Measurements from ENCODE around the gene ROR2.

The ROR2 gene

GRCh38 chr9:91948597-91949391 lies 1.2 kb downstream of the ROR2 start:
- DNase-seq, result peak; percentile 57

DNA sequence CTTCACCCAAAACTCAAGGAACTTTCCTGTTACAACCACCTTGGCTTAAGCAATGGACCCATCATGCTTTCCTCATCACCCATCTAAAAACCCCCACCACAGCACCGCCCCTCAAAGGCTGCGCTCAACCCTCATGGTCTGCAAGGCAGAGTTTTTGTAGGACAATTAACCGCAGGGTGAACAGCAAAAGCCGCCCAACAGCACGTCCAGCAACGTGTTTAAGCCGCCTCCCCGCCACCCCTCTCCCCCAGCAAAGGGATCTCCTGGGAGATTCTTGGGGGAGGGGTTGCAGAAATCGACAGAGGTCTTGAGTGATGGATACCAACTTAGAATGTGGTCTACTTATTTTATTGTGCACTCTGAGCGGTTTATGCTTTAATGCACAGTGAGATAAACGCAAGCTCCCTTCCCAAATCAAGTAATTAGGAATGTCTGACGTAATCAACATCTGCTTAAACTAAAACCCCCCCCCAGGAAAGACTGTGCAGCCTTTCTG lies 1.9 kb downstream of the ROR2 start:
- no peak for DNase-seq

- no peak for DNase-seq
Observed at GRCh38 chr9:91946653-91947488, 3.2 kb downstream of the ROR2 start.

DNA sequence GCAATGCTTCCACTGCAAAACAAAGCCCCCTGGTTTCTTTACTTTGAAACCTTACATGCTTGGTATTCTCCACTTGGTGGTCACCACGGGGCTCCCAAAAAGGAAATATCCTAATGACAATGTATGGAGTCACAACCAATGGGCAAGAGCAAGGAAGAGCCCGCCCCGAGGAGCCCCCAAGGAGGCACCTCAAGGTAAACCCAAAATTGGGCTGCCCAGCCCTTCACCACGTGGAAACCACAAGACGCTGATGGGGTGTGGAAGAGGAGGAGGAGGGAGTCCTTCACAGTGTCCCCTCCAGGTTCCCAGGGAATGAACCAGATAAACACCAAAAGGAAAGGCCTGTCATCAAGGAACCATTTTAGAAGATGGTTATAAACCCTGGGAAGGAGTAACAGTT lies 3.8 kb downstream of the ROR2 start:
- no peak for DNase-seq

DNA sequence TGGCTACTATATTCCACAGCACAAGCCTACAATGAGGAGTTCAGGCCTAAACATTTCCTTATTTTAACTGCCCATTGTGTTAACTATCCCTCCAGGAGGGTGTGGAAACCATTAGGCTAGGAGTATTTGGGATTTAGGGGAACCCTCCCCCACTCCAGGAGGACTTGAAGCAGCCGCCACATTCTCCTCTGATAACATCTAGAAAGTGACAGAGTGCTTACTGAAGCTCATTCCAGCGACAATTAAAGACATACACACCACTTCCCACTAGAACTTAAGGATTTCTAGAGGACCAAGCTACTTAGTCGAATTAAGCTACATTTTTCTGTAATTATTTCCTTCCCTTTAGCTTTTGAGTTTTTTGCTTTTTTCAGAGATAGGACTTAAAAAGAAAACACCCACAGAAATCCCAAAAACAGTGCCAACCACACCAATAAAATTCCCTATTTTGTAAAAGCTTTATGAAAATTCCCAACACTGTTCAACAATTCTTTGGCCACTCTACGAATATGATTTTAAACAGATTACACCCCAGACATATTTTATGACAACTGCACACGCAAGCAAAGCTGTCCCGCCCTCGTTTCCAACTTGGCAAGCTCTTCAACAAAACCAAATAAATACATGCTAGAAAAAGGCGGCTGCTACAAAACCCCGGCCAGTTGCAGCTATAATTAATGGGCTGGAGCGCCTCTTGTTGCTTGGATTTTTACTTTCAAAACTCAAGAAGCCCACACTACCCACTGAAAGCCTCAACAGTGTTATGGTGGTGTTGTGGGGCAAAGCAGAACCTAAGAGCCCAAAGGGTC lies 4.5 kb downstream of the ROR2 start:
- DNase-seq, result no peak

- no peak for DNase-seq
Observed at GRCh38 chr9:91944711-91945110, 5.3 kb downstream of the ROR2 start.

DNA sequence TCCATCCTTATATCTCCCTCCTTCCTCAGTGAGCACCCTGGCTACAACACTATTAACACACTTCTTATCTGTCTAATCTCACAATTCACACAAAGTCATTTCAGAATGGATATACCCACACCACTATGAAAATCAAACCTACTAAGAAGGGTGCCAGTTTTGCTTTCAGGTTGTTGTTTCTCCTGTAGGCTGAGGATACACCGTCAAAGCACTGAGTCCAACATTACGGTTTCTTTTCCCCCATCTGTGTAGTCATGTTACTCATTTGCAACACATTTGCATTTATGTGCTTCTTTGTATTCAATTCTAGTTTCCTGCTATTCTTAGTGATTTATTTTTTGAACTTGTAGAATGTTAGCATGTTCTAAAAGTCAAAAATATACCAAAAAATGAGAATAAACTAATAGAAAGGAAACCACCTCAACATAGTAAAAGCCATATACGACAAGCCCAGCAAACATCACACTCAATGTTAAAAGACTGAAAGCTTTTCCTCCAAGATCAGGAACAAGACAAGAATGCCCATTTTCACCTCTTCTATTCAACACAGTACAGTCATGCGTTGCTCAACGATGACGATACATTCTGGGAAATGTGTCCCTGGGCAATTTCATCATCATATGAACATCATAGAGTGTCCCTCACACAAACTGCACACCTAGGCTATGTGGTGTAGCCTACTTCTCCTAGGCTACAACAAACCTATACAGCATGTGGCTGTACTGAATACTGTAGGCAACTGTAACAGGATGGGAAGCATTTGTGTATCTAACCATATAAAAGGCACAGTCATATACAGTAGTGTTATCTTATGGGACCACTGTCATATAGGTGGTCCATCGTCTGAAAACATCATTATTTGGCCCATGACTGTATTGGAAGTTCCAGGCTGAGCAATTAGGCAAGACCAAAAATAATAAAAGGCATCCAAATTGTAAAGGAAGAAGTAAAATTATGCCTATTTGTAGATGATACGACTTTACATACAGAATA lies 6.3 kb downstream of the ROR2 start:
- peak; percentile 31 for DNase-seq

DNA sequence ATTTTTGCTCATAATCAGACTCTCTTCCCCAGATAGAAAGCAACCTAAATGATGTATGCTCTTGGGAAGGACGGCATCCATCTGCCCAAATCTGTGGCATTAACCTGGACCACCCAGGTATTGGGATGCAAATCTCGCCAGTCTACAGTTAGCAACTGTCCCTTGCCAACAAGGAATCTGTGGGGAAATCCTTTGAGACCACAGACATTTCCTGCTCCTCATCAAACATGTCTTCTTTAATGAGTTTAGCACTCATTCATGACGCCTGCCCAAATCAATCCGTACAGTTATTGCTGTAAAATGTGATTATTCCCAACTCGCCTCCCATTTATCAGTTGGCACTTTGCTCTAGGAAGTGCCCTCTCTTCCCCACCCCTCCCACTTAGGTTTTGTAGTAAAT lies 7.8 kb downstream of the ROR2 start:
- no peak for DNase-seq

- no peak for DNase-seq
Observed at GRCh38 chr9:91939978-91940377, 10.1 kb downstream of the ROR2 start.

GRCh38 chr9:91937727-91938126 lies 12.3 kb downstream of the ROR2 start:
- no peak for DNase-seq

- no peak for DNase-seq
Observed at GRCh38 chr9:91937056-91937455, 13.0 kb downstream of the ROR2 start.

DNA sequence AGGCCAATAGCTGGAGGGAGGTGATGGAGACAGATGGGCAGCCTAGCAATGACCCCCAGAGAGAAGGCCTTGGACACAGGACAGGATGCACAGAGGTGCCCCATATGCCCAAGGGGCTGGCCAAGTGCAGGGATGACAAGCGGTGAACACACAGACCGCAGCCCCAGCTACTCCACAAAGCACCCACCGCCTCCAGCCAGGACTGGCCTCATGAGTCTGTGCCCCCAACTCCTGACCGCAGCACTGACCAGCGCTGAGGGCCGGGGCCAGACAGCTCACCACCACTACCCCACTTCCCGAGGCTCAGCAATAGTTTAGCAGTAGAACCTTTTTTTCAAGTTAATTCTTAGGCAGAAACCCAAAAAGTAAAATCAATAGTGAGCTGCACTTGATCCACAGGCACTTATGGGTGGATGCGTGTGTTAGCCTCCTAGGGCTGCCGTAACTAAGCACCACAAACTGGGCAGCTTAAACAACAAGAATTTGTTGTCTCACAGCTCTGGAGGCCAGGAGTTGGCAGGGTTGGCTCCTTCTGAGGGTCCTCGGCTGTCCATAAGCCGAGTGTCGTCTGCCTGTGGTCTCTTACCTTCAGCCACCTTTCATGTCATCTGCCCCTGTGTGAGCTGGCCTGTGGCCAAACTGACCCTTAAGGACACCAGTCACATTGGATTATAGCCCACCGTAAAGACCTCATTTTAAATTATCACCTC lies 14.1 kb downstream of the ROR2 start:
- no peak for DNase-seq

- no peak for DNase-seq
Observed at GRCh38 chr9:91935066-91935749, 14.8 kb downstream of the ROR2 start.

- DNase-seq, result no peak
Observed at GRCh38 chr9:91934654-91935053, 15.4 kb downstream of the ROR2 start.

DNA sequence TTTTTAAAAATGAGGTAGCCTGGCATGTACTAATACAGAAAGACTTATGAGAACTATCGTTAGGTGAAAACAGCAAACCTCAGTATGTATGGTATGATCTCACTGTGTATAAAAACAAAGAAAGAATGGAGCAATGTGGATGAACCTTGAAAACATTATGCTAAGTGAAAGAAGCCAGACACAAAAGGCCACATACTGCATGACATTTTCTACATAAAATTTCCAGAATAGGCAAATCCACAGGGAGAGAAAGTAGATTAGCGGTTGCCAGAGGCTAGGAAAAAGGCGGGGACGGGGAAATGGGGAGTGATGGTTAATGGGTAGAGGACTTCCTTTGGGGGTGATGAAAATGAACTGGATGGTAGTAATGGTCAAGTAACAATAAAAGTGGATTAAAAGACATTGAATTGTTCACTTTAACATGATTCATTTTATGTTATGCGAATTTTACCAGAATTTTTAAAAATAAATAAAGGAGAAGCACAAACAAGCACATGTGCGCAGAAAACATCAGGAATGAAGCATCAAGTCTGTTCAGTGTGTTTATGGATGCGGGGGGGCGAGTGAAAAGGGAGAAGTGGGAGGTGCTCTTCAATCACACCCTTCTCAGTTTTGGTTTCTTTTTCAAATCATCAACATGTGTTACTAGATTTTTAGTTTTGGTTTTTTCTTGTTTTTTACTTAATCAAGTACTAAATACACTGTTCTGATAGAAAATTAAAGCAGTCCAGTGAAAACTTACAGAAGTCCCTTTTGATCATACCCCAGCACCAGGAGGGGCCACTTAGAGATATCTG lies 16.3 kb downstream of the ROR2 start:
- no peak for DNase-seq

- DNase-seq, result no peak
Observed at GRCh38 chr9:91930475-91930874, 19.6 kb downstream of the ROR2 start.

GRCh38 chr9:91929331-91929730 lies 20.7 kb downstream of the ROR2 start:
- no peak for DNase-seq

GRCh38 chr9:91927922-91928510 lies 22.0 kb downstream of the ROR2 start:
- no peak for DNase-seq

DNA sequence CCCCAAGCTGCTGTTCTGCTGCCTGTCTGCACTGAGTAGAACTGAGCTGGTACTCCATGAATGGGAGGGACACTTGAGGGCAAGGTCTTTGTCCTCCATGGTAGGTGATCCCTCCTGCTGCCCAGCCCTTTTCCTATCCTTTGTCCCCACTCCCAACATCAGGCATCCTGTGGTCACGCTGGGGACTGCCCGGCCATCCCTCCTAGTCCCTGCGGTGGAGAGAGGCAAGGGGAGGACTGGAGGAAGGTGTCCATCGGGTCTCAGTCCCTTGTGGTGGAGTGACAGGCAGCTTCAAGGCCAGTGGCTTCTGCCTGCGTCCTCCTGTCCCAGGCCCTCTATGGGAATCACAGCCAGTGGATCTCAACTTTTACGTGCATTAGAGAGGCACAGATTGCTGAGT lies 25.9 kb downstream of the ROR2 start:
- DNase-seq, result no peak
